MV-4-11 (cell line): Measurements from ENCODE around the gene PAGE2.
"Not testable (repeated sequence)": the region's sequence is repeated elsewhere in the genome, so short reads cannot be mapped to it uniquely, and the experiment has no call there.

Experiments used
- DNase-seq: peaks from one replicate; lab custom pipeline; 2025; lab: John Stamatoyannopoulos, UW

PAGE2 gene

DNA sequence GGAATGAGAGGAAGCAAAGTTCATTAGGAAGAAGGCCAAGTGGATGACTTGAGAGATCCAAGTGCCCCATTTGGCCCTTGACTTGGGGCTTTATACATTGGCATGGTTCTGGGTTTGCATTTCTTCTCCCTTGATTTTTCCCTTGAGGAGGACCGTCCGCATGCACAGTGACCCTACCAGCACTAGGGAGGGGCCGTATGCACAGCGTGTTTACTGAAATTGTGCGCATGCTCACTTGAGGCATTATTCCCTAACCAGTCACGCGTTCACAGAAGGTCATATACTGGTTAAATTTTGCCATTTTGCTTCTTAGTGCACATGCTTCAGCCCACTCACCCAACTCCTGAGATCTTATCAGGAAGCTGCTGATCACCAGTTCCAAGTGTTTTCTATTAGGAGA lies 35.1 kb downstream of the PAGE2 start:
- DNase-seq, result no peak

DNA sequence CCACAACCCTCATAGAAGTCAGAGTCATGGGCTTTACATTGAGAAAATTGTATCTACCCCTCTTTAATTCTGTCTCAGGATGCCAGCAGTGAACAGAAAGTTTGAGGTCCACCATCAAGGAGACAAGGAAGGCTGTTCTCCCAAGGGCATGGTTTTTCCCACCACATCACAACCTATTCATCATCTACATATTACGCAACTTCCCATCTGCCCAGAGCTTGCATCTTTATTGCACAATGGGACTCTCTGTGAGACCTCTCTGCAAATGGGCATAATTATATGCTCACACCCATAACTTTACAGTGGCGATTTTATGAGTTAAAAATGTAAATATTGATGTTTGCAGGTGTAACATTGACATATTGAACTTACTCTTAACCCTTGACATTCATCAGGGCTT lies 38.9 kb downstream of the PAGE2 start:
- peak; percentile 73 for DNase-seq

DNA sequence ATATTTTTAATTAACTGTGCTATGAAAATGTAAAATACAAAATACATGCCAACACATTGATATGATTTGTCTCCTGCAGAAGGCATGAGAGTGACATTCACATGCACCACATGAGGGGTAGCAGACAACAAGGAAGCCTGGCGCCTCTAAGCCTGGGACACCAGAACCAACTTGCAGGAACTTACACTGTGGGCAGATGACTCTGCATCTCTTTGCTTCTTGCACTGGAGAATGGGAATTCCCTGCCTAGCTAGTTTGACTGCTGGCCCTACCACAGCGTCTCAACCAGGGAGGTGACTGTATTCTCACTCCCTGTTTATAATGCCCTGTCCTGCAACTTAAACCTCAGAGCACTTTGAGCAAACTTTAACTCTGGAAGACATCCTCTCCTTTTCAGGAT lies 40.5 kb downstream of the PAGE2 start:
- DNase-seq, result no peak

DNA sequence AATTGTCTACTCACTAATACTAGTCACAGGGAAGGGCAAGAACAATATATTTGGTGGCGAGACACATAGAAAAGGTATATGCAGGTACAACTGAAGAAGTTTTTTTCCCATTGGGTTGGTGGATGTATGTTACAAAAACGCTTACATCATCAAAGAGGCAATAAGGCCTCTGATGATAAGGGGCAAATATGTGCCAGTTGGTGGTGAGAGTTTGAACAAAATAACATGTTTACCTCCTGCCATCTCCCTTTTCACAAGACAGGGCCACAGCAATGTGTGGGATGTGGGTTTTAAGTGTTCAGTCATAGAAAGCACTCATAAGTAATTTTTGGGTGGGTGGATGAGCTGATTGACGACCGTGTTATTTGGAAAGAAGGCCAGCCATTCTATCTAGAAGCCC lies 41.7 kb downstream of the PAGE2 start:
- DNase-seq, result no peak

DNA sequence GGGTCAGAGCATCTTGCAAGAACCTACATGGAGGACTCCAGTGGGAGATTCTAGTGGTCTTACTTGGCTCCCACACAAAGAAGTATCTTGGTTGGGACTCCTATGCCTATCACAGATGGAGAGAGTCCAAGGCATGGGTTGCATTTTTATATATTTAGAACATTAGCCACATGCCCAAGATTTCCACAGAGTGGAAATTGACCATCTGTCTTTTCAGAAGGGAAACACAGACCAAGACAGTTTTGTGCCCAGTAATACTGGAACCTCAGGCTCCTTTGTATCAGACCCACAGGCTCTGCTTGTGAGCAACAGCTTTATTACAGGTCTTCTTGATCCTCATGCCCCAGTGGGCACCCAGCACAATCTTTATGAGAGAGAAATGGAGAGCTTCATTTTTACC lies 43.6 kb downstream of the PAGE2 start:
- no peak for DNase-seq

DNA sequence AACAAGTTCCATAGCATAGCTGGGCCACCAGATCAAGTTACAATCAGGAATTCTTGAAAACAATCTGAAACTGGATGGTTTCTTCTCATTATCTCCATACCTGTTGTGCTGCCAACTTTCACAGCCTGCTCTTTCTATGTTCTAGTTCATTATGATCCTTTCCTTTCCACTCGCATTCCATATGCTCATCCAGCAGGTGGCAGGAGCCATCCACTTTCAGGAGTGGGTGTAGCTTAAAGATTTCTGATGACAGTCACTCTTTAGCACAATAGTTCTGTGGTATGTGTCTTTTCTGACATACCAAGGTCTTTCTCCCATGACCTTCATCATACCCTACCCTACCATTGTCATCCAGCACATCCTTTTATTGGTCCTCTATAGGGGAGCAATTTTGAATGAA lies 46.4 kb downstream of the PAGE2 start:
- DNase-seq, result no peak

DNA sequence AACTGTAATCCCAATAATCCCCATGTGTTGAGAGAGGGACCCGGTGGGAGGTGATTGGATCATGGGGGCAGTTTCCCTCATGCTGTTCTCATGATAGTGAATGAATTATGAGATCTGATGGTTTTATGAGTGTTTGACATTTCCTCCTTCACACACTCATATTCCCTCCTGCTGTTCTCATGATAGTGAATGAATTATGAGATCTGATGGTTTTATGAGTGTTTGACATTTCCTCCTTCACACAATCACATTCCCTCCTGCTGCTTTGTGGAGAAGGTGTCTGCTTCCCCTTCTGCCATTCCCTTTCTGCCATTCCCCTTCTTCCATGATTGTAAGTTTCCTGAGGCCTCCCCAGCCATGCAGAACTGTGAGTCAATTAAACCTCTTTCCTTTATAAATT lies 52.0 kb downstream of the PAGE2 start:
- DNase-seq, result not testable (repeated sequence)
